NB4 (cell line): Measurements from ENCODE around the gene LDLRAD4.

Experiments
- CTCF ChIP-seq: IDR thresholded peaks from one replicate; pipeline ENCODE4 v1.5.1; 2012; ENCODE audit warnings: low read depth, low read length
- MAX ChIP-seq: IDR thresholded peaks from 2 replicates; pipeline ENCODE4 v1.6.1; 2011; ENCODE audit warnings: low read depth, low read length
- POLR2A ChIP-seq: IDR thresholded peaks from 2 replicates; pipeline ENCODE4 v1.6.1; 2011; ENCODE audit warnings: mild to moderate bottlenecking; ENCODE audit not compliant: insufficient read length; ENCODE audit errors: extremely low read depth

GRCh38 chr18:13381944-13382365 is 163.4 kb downstream of the LDLRAD4 start:
- TF ChIP-seq CTCF (no peak), POLR2A (no peak), MAX (no peak)
